GM23248 (cell line): ENCODE data around the gene ERBB4. TPM values are rescaled to one million over a fixed set of nuclear protein-coding genes. Genes with fewer than 3 reads are reported as not detected.

ENCODE experiments used
- DNase-seq: peaks from one replicate; pipeline ENCODE4 v3.0.0-alpha.2; 2015
- H2AFZ ChIP-seq: fragments of 200-600 bp; sonication (generic); 2 replicates; pipeline ENCODE4 v1.6.1; 2016; ENCODE audit warnings: antibody characterized with exemption
- H3F3A ChIP-seq: fragments of 200-600 bp; sonication (generic); 2 replicates; pipeline ENCODE4 v1.6.1; 2016; ENCODE audit warnings: mild to moderate bottlenecking, antibody characterized with exemption, mixed run types; ENCODE audit not compliant: insufficient read depth
- H3K27ac ChIP-seq: fragments of 200-600 bp; sonication (generic); 2 replicates; pipeline ENCODE4 v1.5.1; 2016; ENCODE audit warnings: mild to moderate bottlenecking
- H3K27me3 ChIP-seq: fragments of 200-600 bp; sonication (generic); replicated peaks from 2 replicates; pipeline ENCODE4 v1.6.1; 2016; ENCODE audit warnings: mild to moderate bottlenecking; ENCODE audit not compliant: insufficient read depth
- H3K36me3 ChIP-seq: fragments of 200-600 bp; sonication (generic); 2 replicates; pipeline ENCODE4 v1.6.1; 2016; ENCODE audit warnings: low read depth, mild to moderate bottlenecking
- H3K4me1 ChIP-seq: fragments of 200-600 bp; sonication (generic); 2 replicates; pipeline ENCODE4 v1.6.1; 2016; ENCODE audit warnings: mild to moderate bottlenecking; ENCODE audit not compliant: insufficient read depth
- H3K4me2 ChIP-seq: fragments of 200-600 bp; sonication (generic); one replicate; pipeline ENCODE4 v1.6.1; 2016; ENCODE audit warnings: mild to moderate bottlenecking; ENCODE audit not compliant: unreplicated experiment
- H3K4me3 ChIP-seq: fragments of 200-600 bp; sonication (generic); 2 replicates; pipeline ENCODE4 v1.5.1; 2016; ENCODE audit warnings: mild to moderate bottlenecking
- H3K79me2 ChIP-seq: fragments of 200-600 bp; sonication (generic); 2 replicates; pipeline ENCODE4 v1.6.1; 2016; ENCODE audit warnings: mild to moderate bottlenecking; ENCODE audit not compliant: insufficient read depth
- H3K9ac ChIP-seq: fragments of 200-600 bp; sonication (generic); 2 replicates; pipeline ENCODE4 v1.6.1; 2016; ENCODE audit warnings: mild to moderate bottlenecking
- H3K9me2 ChIP-seq: fragments of 200-600 bp; sonication (generic); 2 replicates; pipeline ENCODE4 v1.6.1; 2016; ENCODE audit warnings: mixed run types, mild to moderate bottlenecking, moderate library complexity; ENCODE audit not compliant: insufficient read depth
- H3K9me3 ChIP-seq: fragments of 200-600 bp; sonication (generic); one replicate; pipeline ENCODE4 v1.6.1; 2017; ENCODE audit warnings: low read depth
- H4K20me1 ChIP-seq: fragments of 200-600 bp; sonication (generic); 2 replicates; pipeline ENCODE4 v1.6.0; 2016; ENCODE audit not compliant: insufficient read depth
- EZH2 ChIP-seq: fragments of 200-600 bp; sonication (generic); IDR thresholded peaks from 2 replicates; pipeline ENCODE4 v1.6.1; 2018; ENCODE audit warnings: antibody characterized with exemption, mild to moderate bottlenecking; ENCODE audit not compliant: insufficient read depth, poor library complexity, severe bottlenecking
- EZH2phosphoT487 ChIP-seq: fragments of 200-600 bp; sonication (generic); IDR thresholded peaks from 2 replicates; pipeline ENCODE4 v1.6.1; 2018; ENCODE audit warnings: antibody characterized with exemption, moderate library complexity, mild to moderate bottlenecking, low read depth; ENCODE audit not compliant: insufficient read depth
- WGBS, 2 experiments: methylation state at CpG; one replicate each; pipeline ENCODE4 v1.1.6; 2015 to 2017; ENCODE audit warnings: low lambda C conversion rate in 2 of 2, low coverage in 1 of 2; ENCODE audit errors: missing lambda C conversion rate in 2 of 2; 5-methylcytosine and 5-hydroxymethylcytosine counted together
- in situ Hi-C: fragments of 300-500 bp; cut with MboI; formaldehyde crosslinking; loops from 2 replicates; pipeline ENCODE4 v1.15.0; 2020
- polyA plus RNA-seq: library from polyadenylated mRNA; unstranded; fragments of >200 nt; fragmentation: Nextera tagmentation; extraction: Ambion mirVana; gene quantifications from 2 replicates; pipeline ENCODE4 v1.2.1, GENCODE V29; 2016
- total RNA-seq: library from RNA; depleted of rRNA; stranded (reverse); fragments of >200 nt; shearing (Covaris generic); gene quantifications from 2 replicates; pipeline ENCODE4 v1.2.3, GENCODE V29; 2014

Gene ERBB4
- total and polyA plus RNA-seq, 2 experiments from 2014 or later: not detected

DNA sequence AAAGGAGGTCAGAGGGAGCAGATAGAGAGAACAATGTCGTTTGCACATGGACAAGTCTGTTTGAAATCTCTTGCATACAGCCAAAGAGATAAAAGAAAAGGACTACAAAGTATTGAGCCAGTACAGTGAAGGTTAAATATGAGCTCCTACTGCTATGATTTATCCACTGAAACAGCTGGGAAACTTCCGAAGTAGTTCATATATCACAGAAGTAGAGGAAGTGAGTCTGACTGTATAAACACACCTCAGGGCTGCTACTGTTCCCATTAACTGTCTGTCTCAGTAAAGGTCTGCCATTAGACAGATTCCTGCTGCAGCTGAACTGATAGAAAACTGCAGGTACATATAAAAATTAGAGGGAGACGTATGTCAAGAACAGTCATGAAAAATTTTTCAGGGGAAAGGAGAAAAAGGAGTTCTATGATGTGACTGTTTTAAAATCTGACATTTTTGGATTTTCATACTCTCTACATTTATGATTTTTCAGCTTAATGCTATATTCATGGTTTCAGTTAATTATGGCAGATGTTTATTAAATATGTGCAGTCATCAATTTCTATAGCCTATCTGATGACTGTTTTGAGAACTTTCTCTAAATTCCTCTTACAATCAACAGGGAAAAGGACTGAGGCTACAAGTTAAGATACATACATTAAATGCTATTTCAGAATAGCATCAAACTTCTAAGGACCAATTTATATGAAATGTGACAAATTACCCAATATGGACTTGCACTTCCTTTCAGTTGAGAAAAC is 364.7 kb downstream of the ERBB4 start:
- H3K9ac ChIP-seq: no peak overlapping the region
- no peaks in the 10 kb centered on the region for H3F3A ChIP-seq
- H3K27ac ChIP-seq: no peak overlapping the region
- H3K79me2 ChIP-seq: no peaks in the 10 kb centered on the region
- H2AFZ ChIP-seq: no peak overlapping the region
- no peaks in the 10 kb centered on the region for H3K9me2 ChIP-seq
- no peak for DNase-seq
- TF ChIP-seq EZH2: no peak
- TF ChIP-seq EZH2phosphoT487: no peak
- H3K27me3 ChIP-seq: peaks cover 12% of the 10 kb centered on the region; the same call in 1 of the 2 replicates
- H3K4me1 ChIP-seq: no peaks in the 10 kb centered on the region
- H4K20me1 ChIP-seq: no peaks in the 10 kb centered on the region
- no peak overlapping the region for H3K4me3 ChIP-seq
- WGBS, 2 experiments: 3% methylated on average over 3 of the region's 3 CpGs
- H3K4me2 ChIP-seq: no peak overlapping the region
- in situ Hi-C loops: loop anchor here (25.0 kb wide), 1 partner anchor 363 kb away; the partner anchor contains the start of gene ERBB4
- H3K36me3 ChIP-seq: no peaks in the 10 kb centered on the region
- H3K9me3 ChIP-seq: no peaks in the 10 kb centered on the region

GRCh38 chr2:212173331-212173730 is 365.3 kb downstream of the ERBB4 start:
- Histone ChIP-seq H3K4me3 (no peak overlapping the region), H3K27ac (no peak overlapping the region), H3K4me2 (no peak overlapping the region), H3K79me2 (no peaks in the 10 kb centered on the region), H2AFZ (no peak overlapping the region), H3K9me2 (no peaks in the 10 kb centered on the region), H4K20me1 (no peaks in the 10 kb centered on the region), H3K36me3 (no peaks in the 10 kb centered on the region), H3K9me3 (no peaks in the 10 kb centered on the region), H3K27me3 (peaks cover 12% of the 10 kb centered on the region; the same call in 1 of the 2 replicates), H3K4me1 (no peaks in the 10 kb centered on the region), H3K9ac (no peak overlapping the region), H3F3A (no peaks in the 10 kb centered on the region)
- in situ Hi-C loops: loop anchor here (25.0 kb wide), 1 partner anchor 364 kb away; the partner anchor contains the start of gene ERBB4
- WGBS, 2 experiments: 0 to 3% methylated on average over 1 of the region's 1 CpG
- no peak for TF ChIP-seq EZH2phosphoT487
- TF ChIP-seq EZH2: no peak
- no peak for DNase-seq

DNA sequence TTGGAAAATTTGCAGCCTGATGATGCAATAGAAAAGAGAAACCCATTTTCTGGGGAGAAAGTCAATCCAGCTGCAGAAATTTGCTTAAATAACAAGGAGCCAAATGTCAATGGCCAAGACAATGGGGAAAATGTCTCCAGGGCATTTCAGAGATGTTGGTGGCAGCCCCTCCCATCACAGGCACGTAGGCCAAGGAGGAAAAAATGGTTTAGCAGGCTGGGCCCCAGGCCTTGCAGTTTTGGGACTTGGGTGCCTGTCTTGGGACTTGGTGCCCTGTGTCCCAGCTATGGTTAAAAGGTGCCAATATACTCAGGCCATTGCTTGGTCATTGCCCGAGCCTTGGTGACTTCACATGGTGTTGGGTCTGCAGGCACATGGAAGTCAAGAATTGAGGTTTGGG is 368.2 kb downstream of the ERBB4 start:
- Histone ChIP-seq H3K79me2 (no peaks in the 10 kb centered on the region), H3K4me2 (no peak overlapping the region), H3K4me3 (no peak overlapping the region), H3K9me2 (no peaks in the 10 kb centered on the region), H3K4me1 (no peaks in the 10 kb centered on the region), H2AFZ (no peak overlapping the region), H4K20me1 (no peaks in the 10 kb centered on the region), H3F3A (no peaks in the 10 kb centered on the region), H3K9me3 (no peaks in the 10 kb centered on the region), H3K27me3 (peaks cover 12% of the 10 kb centered on the region; the same call in 1 of the 2 replicates), H3K27ac (no peak overlapping the region), H3K36me3 (no peaks in the 10 kb centered on the region), H3K9ac (no peak overlapping the region)
- no peak for DNase-seq
- in situ Hi-C loops: loop anchor here (25.0 kb wide), 1 partner anchor 367 kb away; the partner anchor contains the start of gene ERBB4
- 19 to 27% methylated on average over 2 of the region's 2 CpGs for WGBS, 2 experiments
- TF ChIP-seq EZH2 (no peak), EZH2phosphoT487 (no peak)

DNA sequence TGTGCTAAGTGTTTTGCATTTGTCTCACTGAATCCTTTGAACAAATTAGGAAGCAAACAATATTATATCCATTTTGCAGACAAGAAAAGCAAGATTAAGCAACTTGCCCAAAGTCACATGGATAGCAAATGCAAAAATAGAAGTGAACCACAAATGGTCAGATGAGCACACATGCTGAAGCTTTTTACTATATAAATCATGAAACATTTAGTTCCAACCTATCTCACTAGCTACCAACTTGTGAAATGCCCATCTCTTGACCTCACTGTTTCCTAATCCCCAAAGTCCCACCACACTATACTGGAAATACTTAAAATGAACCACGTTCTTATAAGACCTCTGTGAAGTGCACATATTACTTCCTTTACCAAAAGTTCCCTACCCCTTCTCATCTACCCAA is 380.5 kb downstream of the ERBB4 start:
- Histone ChIP-seq H3K79me2 (no peaks in the 10 kb centered on the region), H3K9ac (no peak overlapping the region), H3K4me1 (0 out of 2 replicates have a peak, but pooled peaks cover 7% of the 10 kb centered on the region), H3K27me3 (no peaks in the 10 kb centered on the region), H3K4me2 (no peak overlapping the region), H4K20me1 (no peaks in the 10 kb centered on the region), H3F3A (no peaks in the 10 kb centered on the region), H3K9me2 (no peaks in the 10 kb centered on the region), H2AFZ (no peak overlapping the region), H3K9me3 (no peaks in the 10 kb centered on the region), H3K36me3 (no peaks in the 10 kb centered on the region), H3K4me3 (no peak overlapping the region), H3K27ac (no peak overlapping the region)
- 0 to 3% methylated on average over 1 of the region's 1 CpG for WGBS, 2 experiments
- DNase-seq: no peak
- TF ChIP-seq EZH2 (no peak), EZH2phosphoT487 (no peak)
- in situ Hi-C loops: loop anchor here (25.0 kb wide), 1 partner anchor 379 kb away; the partner anchor contains the start of gene ERBB4
